Mammary microvascular endothelial cell (primary cell): Measurements from ENCODE around the gene LYL1. TPM values are rescaled to one million over a fixed set of nuclear protein-coding genes. Genes with fewer than 3 reads are reported as not detected.

Experiments used
- total RNA-seq: library from RNA; depleted of rRNA; stranded (reverse); fragments of >200 nt; gene quantifications from 2 replicates; pipeline ENCODE4 v1.2.3, GENCODE V29; 2015

LYL1 gene
- total RNA-seq = 125 and 131 TPM in 2 replicates

DNA sequence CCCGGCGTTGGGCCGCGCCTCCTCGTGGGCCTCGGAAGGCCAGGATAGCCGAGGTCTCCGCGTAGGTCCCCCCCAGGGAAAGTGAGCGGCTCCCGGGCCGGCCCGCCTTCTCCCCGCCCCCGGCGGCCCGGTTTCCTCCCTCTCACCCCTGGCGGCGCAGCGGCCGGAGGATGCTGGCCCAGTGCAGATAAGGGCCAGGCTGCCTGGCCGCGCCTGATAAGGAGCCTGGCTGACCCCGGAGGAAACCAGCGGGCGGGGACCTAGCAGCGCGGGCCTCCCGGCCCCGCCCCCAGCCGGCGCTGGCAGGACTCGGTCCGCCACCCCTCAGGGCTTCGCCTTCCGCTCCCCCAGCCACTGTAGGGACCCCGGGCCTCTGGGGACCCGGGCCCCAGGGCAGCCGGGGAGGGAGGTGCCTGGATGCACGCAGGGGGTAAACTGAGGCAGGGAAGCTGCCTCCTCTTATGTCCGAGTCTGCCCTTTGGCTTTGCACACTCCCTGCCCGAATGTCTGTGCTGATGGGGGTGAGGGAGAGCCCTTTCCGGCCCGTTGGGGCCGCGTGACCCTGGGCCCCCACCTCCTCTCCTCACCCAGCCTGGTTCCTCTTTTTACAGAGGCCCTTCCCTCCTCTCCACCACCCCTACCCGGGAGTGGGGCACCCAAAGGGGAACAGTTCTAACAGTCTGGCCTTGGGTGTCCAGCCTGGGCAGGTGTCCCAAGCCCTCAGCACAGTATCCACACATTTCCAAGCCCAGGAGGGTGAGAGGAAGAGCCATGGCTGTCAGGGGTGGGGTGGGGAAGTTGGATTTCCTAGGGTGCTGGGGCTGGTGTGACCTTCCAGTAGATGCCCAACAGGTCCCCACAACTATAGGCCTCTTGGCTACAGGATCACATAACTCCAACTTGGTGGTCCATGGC, at the start of gene LYL1:
LYL1 (minus strand) TSS at position 193 of the 915 bp plus-strand sequence. CDS start 1,687 bp downstream, outside the sequence.

DNA sequence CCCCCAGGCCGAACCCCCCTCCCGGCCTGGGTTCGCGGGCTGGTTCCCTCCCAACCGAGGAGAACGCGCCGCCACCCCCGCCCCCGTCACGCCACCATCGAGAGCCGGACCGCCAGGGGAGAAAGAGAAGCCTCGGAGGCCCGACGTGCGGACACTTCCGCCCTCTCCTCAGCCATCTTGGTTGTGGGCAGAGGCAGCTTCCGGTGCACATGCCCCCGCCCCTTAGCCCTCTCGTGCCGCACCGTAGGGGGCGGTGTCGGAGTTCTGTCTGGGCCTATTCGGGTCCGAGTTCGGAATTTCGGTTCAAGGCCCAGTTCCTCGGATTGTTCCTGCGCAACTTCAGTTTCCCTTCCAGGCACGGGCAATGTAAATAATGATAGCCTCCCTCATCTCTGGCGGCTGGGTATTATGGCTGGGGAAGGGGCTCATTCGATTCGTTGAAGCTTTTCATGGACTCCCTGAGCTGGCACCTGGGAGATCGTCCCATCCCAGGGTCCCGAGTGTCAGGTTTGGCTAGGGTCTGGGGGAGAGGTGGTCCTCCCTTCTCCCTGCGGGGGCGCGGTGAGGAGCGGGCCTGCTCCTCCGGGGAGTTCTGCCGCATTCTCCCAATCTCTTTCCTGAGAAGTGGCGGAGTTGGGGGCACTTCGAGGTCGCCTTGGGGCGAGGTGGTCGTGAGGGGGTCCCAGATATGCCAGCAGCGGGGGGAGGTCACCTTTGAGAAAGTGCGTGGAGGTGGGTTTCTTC, 47.7 kb upstream of the LYL1 start, which contains the start of the genes IER2 and STX10:
IER2 (plus strand) TSS at position 225 of the 744 bp plus-strand sequence. CDS start 2,776 bp downstream, outside the sequence.
STX10 (minus strand) TSS at position 189 of the 744 bp plus-strand sequence. CDS start 202 bp downstream, outside the sequence.

DNA sequence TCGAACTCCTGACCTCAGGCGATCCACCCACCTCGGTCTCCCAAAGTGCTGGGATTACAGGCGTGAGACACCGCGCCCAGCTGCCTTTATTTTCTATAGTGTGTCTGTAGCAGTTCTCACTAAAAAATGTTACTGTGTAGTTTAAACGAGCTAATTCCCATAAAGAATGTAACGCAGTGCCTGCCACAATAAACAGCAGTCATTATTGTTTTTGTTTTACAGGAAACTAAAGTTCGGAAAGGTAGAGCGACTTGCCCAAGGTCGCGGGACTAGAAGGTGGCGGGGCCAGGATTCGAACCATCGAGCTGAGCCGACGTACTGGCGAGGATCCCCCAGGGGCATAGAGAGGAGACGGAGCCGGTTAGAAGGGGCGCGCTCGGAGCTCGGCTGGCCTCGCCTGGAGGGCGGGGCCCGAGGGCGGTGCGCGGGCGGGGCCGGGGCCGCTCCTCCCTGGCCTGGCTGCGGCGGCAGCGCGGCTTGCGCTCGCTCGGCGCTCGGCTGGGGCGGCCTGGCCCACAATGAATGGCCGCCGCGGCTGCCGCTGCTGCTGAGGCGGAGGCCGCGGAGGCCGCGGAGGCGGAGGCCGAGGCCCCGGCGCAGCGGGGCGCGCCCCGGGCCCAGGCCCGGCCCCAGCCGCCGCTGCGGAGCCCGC, 15.2 kb upstream of the LYL1 start, which contains the start of gene NACC1:
NACC1 (plus strand) TSS at position 493 of the 652 bp plus-strand sequence. CDS start 16,944 bp downstream, outside the sequence.

DNA sequence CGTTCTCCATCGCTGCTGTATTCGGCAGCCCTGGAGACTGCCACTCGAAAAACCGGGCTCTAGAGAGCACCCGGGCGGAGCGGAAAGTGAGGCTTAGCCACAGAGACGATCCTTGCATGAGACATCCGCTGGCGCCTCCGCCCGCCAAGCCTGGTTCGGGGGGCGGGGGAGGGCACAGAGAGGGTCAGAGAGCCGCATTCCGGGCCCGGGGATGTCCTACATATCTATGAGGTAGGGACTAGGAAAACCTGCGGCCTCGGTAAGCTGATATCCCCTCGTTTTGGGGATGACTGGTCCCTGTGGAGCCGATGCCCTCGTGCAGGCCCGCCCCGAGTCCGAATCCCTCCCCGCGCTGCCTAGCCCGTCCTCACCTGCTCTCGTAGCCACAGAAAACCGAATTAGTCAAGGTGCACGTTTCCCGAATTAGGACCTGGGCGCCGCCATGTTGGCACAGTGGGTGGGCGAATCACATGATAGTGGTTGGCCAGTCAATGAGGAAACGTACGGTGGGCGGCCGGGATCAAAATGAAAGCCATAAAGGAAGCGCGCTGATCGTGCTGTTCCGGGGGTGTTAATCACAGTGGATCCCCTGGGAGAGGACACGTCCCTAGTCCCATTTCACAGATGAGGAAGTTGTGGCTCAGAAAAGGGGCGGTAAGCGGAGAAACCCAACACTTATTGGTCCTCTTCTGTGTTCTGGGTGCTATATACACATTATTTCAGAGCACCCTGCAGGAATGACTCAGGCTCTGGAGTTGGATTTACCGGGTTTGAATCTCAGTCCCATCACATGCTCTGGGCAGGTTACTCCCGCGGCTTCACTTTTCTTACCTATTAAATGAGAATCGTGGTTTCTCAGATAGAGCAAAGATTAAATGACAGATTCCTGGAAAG, 13.9 kb upstream of the LYL1 start, which contains the start of gene TRMT1:
TRMT1 (minus strand) TSS at position 459 of the 894 bp plus-strand sequence; CDS start at position 118, 341 bp downstream.

Other genes with a start within 250 kb of the LYL1 start
- 36.9 and 41.3 TPM in 2 replicates for gene DNASE2, start 221.4 kb downstream of the LYL1 start, total RNA-seq
- not detected in 2 replicates for gene KLF1, start 215.7 kb downstream of the LYL1 start, total RNA-seq
- gene GCDH, start 211.7 kb downstream of the LYL1 start, total RNA-seq = 32.0 and 42.9 TPM in 2 replicates
- gene SYCE2, start 183.6 kb downstream of the LYL1 start, total RNA-seq = 0.13 and 0.64 TPM in 2 replicates
- 91.5 and 95.4 TPM in 2 replicates for gene FARSA, start 169.1 kb downstream of the LYL1 start, total RNA-seq
- gene CALR, start 164.2 kb downstream of the LYL1 start, total RNA-seq = 1,347 and 1,380 TPM in 2 replicates
- 151 and 158 TPM in 2 replicates for gene RAD23A, start 157.0 kb downstream of the LYL1 start, total RNA-seq
- gene GADD45GIP1, start 145.6 kb downstream of the LYL1 start, total RNA-seq = 70.1 and 88.1 TPM in 2 replicates
- 0.07 TPM in 1 of 2 replicates, not detected in the other for gene DAND5, start 133.3 kb downstream of the LYL1 start, total RNA-seq
- 7.1 and 8.8 TPM in 2 replicates for gene NFIX, start 107.4 kb downstream of the LYL1 start, total RNA-seq
- 43.1 and 48.7 TPM in 2 replicates for gene TRMT1, start 13.9 kb upstream of the LYL1 start, total RNA-seq
- 65.8 and 74.4 TPM in 2 replicates for gene NACC1, start 15.4 kb upstream of the LYL1 start, total RNA-seq
- gene STX10, start 47.5 kb upstream of the LYL1 start, total RNA-seq = 69.8 and 88.1 TPM in 2 replicates
- gene IER2, start 47.6 kb upstream of the LYL1 start, total RNA-seq = 115 and 132 TPM in 2 replicates